ENCODE data around the gene TPCN2. TPM values are rescaled to one million over a fixed set of nuclear protein-coding genes. Genes with fewer than 3 reads are reported as not detected.

The TPCN2 gene
- polyA plus RNA-seq, 1 donor from 2014 or later = 14.2 TPM

DNA sequence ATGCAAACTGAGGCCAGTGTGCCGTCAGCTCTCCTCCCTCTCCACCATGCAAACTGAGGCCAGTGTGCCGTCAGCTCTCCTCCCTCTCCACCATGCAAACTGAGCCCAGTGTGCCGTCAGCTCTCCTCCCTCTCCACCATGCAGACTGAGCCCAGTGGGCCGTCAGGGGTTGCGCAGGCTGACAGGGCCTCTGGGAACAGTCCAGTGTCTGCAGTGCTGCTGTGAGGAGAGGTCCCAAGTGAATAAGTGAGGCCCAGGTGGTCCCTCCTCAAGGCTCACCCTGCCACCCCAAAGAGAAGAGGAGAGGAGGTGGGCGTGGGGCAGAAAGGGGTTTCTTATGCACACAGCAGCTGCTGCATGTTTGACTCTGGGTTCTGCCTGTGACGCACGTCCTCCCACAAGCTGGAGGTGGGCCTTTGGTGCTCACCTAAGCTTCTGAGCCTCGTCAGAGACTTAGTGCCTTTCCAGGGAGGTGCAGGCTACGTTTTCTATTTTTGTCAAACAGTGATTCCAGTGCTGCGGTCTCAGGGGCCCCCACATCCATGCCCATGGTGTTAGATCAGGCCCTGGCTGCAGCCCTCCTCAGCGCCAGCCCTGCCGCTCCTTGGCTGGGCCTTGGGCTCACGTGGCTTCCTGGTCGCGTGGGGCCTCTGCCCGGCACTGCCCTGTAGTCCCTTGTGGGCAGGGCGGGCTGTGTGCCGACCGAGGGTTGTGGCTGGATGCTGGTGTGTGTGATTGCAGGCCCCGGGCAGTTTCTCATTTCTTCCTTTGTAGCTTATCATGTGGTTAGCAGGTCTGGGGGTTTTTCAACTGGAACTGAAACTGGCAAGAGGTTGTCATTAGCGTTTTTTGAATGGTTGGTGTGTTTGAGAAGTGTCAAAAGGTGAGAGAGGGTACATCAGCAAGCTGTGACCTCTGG is 7.1 kb downstream of the TPCN2 start:
- Histone ChIP-seq H3F3A (ENCODE audit: insufficient read depth, low read length, poor library complexity, severe bottlenecking) (no peaks in the 10 kb centered on the region), H3K27ac (ENCODE audit: low read length) (no peak overlapping the region), H3K9me3 (ENCODE audit: low read length) (no peaks in the 10 kb centered on the region), H3K9ac (ENCODE audit: low read length) (no peak overlapping the region), H4K20me1 (ENCODE audit: insufficient read depth) (no peaks in the 10 kb centered on the region), H3K36me3 (ENCODE audit: insufficient read depth, low read length) (no peaks in the 10 kb centered on the region), H3K79me2 (replicated peaks; ENCODE audit: insufficient read depth, low read length) (no peaks in the 10 kb centered on the region), H3K4me2 (ENCODE audit: low read length) (no peak overlapping the region), H3K4me3 (ENCODE audit: low read length) (no peak overlapping the region), H2AFZ (ENCODE audit: low read depth, low read length) (no peak overlapping the region), H3K9me2 (ENCODE audit: insufficient read depth, low read length) (no peaks in the 10 kb centered on the region), H3K27me3 (ENCODE audit: insufficient read depth, low read depth, low read length) (no peaks in the 10 kb centered on the region)
- TF ChIP-seq REST (IDR thresholded peaks at IDR 0.05; ENCODE audit: borderline replicate concordance) (no peak), MXI1 (conservative IDR thresholded peaks at IDR 0.05; ENCODE audit: poor library complexity, severe bottlenecking) (no peak), EZH2 (IDR thresholded peaks at IDR 0.05; ENCODE audit: borderline replicate concordance, insufficient read depth, low read length, poor library complexity, severe bottlenecking) (no peak), RAD21 (conservative IDR thresholded peaks at IDR 0.05) (no peak), SMC3 (conservative IDR thresholded peaks at IDR 0.05; ENCODE audit: poor library complexity) (no peak), POLR2AphosphoS5 (IDR thresholded peaks at IDR 0.05) (no peak), EP300 (conservative IDR thresholded peaks at IDR 0.05; ENCODE audit: poor library complexity, severe bottlenecking) (no peak), TAF1 (IDR thresholded peaks at IDR 0.05; ENCODE audit: low read depth) (no peak)
- TF ChIP-seq, protein P1, sequence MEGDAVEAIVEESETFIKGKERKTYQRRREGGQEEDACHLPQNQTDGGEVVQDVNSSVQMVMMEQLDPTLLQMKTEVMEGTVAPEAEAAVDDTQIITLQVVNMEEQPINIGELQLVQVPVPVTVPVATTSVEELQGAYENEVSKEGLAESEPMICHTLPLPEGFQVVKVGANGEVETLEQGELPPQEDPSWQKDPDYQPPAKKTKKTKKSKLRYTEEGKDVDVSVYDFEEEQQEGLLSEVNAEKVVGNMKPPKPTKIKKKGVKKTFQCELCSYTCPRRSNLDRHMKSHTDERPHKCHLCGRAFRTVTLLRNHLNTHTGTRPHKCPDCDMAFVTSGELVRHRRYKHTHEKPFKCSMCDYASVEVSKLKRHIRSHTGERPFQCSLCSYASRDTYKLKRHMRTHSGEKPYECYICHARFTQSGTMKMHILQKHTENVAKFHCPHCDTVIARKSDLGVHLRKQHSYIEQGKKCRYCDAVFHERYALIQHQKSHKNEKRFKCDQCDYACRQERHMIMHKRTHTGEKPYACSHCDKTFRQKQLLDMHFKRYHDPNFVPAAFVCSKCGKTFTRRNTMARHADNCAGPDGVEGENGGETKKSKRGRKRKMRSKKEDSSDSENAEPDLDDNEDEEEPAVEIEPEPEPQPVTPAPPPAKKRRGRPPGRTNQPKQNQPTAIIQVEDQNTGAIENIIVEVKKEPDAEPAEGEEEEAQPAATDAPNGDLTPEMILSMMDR (IDR thresholded peaks at IDR 0.05; ENCODE audit: poor library complexity, severe bottlenecking) = no peak

GRCh38 chr11:69057236-69057635 is 8.5 kb downstream of the TPCN2 start:
- no peak overlapping the region for H2AFZ ChIP-seq (ENCODE audit: low read depth, low read length)
- no peaks in the 10 kb centered on the region for H3K36me3 ChIP-seq (ENCODE audit: insufficient read depth, low read length)
- no peak overlapping the region for H3K4me2 ChIP-seq (ENCODE audit: low read length)
- no peak overlapping the region for H3K4me3 ChIP-seq (ENCODE audit: low read length)
- no peak overlapping the region for H3K27ac ChIP-seq (ENCODE audit: low read length)
- TF ChIP-seq MXI1 (conservative IDR thresholded peaks at IDR 0.05; ENCODE audit: poor library complexity, severe bottlenecking) = no peak
- no peak for TF ChIP-seq EP300 (conservative IDR thresholded peaks at IDR 0.05; ENCODE audit: poor library complexity, severe bottlenecking)
- TF ChIP-seq EZH2 (IDR thresholded peaks at IDR 0.05; ENCODE audit: borderline replicate concordance, insufficient read depth, low read length, poor library complexity, severe bottlenecking) = no peak
- no peak for TF ChIP-seq RAD21 (conservative IDR thresholded peaks at IDR 0.05)
- TF ChIP-seq SMC3 (conservative IDR thresholded peaks at IDR 0.05; ENCODE audit: poor library complexity) = no peak
- no peak for TF ChIP-seq POLR2AphosphoS5 (IDR thresholded peaks at IDR 0.05)
- TF ChIP-seq, protein P1 (IDR thresholded peaks at IDR 0.05; ENCODE audit: poor library complexity, severe bottlenecking) = no peak
- TF ChIP-seq TAF1 (IDR thresholded peaks at IDR 0.05; ENCODE audit: low read depth) = no peak
- no peak for TF ChIP-seq REST (IDR thresholded peaks at IDR 0.05; ENCODE audit: borderline replicate concordance)
- no peaks in the 10 kb centered on the region for H4K20me1 ChIP-seq (ENCODE audit: insufficient read depth)
- no peak overlapping the region for H3K9ac ChIP-seq (ENCODE audit: low read length)
- H3K9me3 ChIP-seq (ENCODE audit: low read length) = no peaks in the 10 kb centered on the region
- H3K79me2 ChIP-seq (replicated peaks; ENCODE audit: insufficient read depth, low read length) = no peaks in the 10 kb centered on the region
- H3F3A ChIP-seq (ENCODE audit: insufficient read depth, low read length, poor library complexity, severe bottlenecking) = no peaks in the 10 kb centered on the region
- H3K27me3 ChIP-seq (ENCODE audit: insufficient read depth, low read depth, low read length) = no peaks in the 10 kb centered on the region
- H3K9me2 ChIP-seq (ENCODE audit: insufficient read depth, low read length) = no peaks in the 10 kb centered on the region

All from neural cell (in vitro differentiated cells).